HG02852 (cell line): ENCODE data around the gene CCDC188.

Experiments used
- ATAC-seq: cut with Tn5 transposase; IDR thresholded peaks from one replicate; pipeline ENCODE4 v1.9.1; 2021; ENCODE audit warnings: mild to moderate bottlenecking, moderate library complexity; ENCODE audit not compliant: unreplicated experiment

Gene CCDC188

GRCh38 chr22:20151276-20151588, 377 bp upstream of the CCDC188 start:
- ATAC-seq, result no peak

GRCh38 chr22:20149257-20150250, 1.3 kb downstream of the CCDC188 start:
- no peak for ATAC-seq

DNA sequence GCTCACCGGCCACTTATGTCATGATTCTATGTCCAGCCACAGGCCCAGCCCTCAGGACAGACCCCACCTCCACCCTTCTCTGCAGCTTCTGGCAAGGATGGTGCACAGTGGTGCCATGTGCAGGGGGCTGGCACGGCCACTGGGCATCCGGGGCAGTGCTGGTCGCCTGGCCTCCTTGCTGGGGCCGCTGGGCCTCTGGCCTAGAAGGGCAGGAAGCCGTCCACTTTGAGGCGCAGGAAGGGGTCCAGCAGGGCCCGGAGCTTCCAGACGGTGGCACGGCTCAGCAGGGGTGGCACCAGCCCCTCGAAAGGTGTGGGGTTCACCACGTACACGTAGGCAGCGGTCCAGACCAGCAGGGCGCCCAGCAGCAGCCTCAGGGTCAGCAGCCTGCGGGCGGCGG, 2.4 kb downstream of the CCDC188 start:
- ATAC-seq, result no peak

DNA sequence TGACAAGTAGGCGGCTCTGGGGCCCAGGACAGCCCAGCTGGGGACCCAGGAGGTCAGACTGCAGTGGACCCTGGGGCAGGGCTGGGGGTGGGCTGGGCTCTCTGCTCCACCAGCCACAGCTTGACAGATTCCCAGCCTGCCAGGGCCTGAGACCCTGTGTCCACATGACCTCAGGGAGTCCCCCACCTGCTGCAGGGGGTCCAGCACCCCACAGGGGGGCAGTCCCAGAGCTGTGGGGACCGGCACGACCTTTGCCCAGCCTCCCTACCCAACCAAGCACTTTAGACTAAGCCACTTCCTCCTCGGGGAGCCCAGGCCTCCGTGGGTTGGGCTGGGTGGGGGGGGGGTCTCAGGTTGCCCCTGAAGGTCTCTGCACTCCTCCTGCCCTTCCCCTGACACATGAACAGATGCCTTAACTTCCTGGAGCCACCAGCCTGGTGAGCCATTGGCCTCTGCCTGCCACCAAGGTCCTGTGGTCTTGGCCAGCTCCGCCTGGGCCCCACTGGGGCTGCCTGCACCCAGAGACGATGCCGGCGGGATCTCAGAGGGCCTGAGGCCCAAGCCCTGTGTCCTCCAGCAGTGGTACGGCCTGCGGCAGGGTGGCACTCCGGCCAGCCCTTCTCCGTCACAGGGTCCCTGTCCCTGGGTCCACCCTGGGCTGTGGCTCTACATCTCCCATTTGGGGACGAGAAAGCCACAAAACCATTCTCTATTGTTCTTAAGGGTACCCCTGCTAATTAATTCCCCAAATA, 3.4 kb downstream of the CCDC188 start:
- no peak for ATAC-seq

GRCh38 chr22:20146777-20147176, 4.1 kb downstream of the CCDC188 start:
- no peak for ATAC-seq

DNA sequence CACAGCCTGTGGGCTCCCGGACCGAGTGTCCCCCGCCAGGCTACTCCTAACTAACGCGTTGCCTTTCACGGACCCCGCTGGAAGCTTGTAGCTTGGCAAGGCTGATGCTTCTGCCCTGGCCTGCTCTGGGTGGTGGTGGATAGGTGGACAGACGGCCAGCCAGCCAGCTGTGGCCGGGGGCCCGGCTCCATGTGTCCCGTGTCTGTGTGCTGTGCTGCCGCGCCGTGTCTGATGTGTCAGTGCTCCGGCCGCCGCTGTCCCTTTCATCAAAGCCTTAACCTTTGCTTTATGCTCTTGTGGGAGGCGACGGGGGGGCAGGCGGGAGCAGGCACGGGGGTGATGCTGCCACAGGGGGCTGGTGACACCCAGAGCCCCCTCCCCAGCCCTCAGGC, 5.0 kb downstream of the CCDC188 start:
- no peak for ATAC-seq

DNA sequence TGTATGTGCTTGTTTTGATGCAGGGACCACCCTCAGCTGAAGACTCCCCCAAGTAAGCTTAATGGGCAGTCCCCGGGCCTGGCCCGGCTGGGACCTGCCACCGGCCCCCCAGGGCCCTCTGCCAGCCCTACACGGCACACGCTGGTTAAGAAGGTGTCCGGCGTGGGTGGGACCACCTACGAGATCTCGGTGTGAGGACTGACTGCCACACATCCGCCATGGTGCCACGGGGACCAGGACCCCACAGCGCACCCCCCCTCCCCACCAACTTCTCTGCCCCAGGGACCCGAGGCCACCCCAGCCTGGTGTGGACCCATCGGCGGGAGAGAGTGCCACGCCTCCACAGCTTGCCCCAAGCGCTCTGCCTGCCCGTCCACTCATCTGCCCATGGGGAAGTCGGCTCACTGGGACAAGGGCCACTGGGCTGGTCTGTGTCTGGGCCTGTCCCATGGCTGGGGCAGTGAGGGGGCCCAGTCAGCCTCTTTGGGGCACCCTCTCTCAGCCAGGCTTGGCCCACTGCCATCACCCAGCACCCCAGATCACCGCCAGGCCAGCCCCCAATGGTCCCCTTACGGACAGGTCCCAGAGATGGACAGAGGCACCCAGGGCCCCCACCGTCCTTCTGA, 5.5 kb downstream of the CCDC188 start:
- ATAC-seq, result no peak

GRCh38 chr22:20143883-20144665, 6.8 kb downstream of the CCDC188 start:
- no peak for ATAC-seq

DNA sequence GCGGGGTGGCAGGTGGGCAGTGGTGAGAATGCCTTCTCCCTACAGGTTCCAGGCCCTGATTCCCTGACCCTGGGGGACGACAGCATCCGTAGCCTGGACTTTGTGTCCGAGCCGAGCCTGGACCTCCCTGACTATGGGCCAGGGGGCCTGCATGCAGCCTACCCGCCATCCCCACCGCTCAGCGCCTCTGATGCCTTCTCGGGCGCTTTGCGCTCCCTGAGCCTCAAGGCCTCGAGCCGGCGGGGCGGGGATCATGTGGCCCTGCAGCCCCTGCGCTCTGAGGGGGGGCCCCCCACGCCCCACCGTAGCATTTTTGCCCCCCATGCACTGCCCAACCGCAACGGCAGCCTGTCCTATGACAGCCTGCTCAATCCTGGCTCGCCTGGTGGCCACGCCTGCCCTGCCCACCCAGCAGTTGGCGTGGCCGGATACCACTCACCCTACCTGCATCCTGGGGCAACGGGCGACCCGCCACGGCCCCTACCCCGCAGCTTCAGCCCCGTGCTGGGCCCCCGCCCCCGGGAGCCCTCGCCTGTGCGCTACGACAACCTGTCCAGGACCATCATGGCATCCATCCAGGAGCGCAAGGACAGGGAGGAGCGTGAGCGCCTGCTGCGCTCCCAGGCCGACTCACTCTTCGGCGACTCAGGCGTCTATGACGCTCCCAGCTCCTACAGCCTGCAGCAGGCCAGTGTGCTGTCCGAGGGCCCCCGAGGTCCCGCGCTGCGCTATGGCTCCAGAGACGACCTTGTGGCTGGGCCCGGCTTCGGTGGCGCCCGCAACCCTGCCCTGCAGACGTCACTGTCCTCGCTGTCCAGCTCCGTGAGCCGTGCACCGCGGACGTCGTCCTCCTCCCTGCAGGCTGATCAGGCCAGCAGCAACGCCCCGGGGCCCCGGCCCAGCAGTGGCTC, 7.9 kb downstream of the CCDC188 start:
- no peak for ATAC-seq

- no peak for ATAC-seq
These were observed 9.4 kb downstream of the CCDC188 start for GRCh38 chr22:20141186-20142077.

DNA sequence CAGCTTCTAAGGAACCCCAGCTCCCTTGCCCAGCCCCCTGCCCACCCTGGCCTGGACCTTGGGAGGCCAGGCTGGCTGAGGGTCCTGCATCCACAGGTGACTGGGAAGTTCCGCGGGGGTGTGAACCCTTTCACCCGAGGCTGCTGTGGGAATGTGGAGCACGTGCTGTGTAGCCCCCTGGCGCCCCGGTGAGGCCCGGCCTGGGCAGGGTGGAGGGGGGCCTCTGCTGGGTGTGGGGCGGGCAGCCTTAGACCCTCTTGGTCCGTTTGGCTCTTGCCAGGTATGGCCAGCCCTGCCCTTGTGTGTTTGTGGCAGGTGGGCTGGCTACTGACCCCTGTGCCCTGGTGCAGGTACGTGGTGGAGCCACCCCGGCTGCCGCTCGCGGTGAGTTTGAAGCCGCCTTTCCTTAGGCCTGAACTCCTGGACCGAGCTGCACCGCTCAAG, 10.3 kb downstream of the CCDC188 start:
- no peak for ATAC-seq

DNA sequence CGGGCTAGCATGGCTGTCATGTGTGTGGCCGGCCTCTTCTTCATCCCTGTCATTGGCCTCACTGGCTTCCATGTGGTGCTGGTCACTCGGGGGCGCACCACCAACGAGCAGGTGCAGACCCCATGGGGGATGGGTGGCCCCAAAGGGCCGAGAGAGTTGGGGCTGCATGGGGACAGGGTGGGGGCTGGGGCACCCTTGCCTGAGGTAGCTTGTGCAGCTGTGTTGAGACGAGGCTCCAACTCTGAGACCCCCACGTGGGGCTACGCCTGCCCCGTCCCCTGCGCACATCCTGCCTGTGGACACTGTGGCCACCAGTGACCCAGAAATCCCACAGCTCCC, 10.8 kb downstream of the CCDC188 start:
- ATAC-seq, result no peak

- no peak for ATAC-seq
These were observed 11.3 kb downstream of the CCDC188 start for GRCh38 chr22:20139391-20140106.

GRCh38 chr22:20138868-20139267, 12.0 kb downstream of the CCDC188 start:
- no peak for ATAC-seq

DNA sequence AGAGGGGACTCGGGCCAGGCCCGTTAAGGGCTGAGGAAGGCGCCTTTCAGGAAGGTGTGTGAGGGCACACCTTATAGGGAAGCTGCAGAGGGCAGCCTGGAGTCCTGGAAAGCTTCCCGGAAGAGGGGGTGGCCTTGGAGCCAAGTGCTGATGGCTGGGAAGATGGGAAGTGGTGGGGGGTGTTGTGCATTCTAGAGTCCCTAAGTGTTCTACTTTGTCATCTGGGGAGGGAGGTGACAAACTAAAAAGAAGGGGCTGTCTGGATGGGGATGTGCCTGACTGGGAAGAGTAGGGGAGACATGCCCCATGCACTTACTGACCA, 12.5 kb downstream of the CCDC188 start:
- ATAC-seq, result no peak

DNA sequence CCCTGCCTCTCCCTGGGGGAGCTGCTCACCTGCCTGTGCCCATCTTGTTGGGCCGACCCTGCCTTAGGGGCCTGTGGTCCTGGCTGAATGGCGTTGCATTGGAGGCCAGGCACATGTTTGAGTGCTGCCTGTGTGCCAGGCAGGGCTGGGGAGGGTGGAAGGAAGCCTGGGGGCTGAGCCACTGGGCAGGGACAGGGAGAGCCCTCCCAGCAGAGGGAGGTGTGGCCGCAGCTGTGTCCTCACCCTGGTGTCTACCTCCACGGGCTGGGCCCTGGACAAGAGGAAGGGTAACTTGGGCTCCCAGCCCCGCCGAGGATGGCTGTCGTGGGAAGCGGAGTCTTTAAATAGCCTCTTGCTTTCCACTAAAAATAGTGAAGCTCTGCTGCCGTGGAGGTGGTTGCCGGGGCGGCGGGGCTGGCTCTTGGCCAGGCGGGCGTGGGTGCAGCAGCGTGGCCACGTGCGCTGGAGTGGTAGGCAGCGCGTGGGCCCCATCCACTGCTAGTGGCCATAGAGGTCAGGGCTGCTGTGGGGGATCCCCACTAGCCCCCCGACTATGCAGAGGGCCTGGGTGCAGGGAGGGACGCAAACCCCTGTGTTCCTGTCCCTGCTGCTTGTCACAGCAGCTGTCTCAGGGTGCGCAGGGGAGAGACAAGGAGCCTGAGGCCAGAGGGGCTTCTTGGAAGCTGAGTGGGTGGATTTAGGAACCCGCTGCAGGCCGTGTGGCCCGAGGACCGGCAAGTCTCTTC, 13.0 kb downstream of the CCDC188 start:
- no peak for ATAC-seq

DNA sequence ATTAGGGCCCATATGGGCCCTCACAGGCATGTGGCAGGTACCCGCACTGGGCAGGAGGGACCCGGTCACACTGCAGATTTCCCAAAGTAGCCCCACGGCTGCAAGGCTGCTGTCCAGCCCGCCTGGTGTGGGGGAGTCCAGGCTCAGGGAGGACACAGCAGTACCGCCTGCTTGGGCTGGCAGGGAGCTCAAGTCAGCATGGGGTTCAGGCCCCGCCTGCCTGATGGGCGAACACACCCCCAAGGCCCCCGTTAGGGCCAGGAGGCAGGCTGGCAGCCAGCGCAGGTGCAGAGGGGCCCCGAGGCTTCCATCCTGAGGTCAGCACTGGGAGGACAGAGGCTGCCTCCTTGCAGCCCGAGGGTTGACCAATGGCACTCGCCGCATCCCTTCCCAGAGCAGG, 13.7 kb downstream of the CCDC188 start:
- ATAC-seq, result no peak

- ATAC-seq, result no peak
These were observed 14.3 kb downstream of the CCDC188 start for GRCh38 chr22:20136603-20136873.
